Mucosa of rectum (tissue), 2 donors: Measurements from ENCODE around the gene SYNE2.
"Not testable (repeated sequence)": the region's sequence is repeated elsewhere in the genome, so short reads cannot be mapped to it uniquely, and the experiment has no call there.

Experiments used
- H3K27ac ChIP-seq, 2 donors: one replicate each; pipeline ENCODE4 v1.7.0; 2013; ENCODE audit warnings: inconsistent platforms in 2 of 2, low read depth in 2 of 2, low read length in 2 of 2
- H3K27me3 ChIP-seq, 2 donors: one replicate each; pipeline ENCODE4 v1.7.0; 2013; ENCODE audit warnings: low read length in 2 of 2; ENCODE audit not compliant: control insufficient read depth in 2 of 2, insufficient read depth in 2 of 2
- H3K36me3 ChIP-seq, 2 donors: one replicate each; pipeline ENCODE4 v1.7.0; 2013; ENCODE audit warnings: low read length in 2 of 2; ENCODE audit not compliant: control insufficient read depth in 2 of 2, insufficient read depth in 2 of 2
- H3K4me1 ChIP-seq, 2 donors: one replicate each; pipeline ENCODE4 v1.7.0; 2013; ENCODE audit warnings: low read length in 2 of 2, mild to moderate bottlenecking in 1 of 2; ENCODE audit not compliant: control insufficient read depth in 2 of 2, insufficient read depth in 2 of 2
- H3K4me3 ChIP-seq, 2 donors: one replicate each; pipeline ENCODE4 v1.7.0; 2013; ENCODE audit warnings: low read length in 2 of 2
- H3K9ac ChIP-seq, 2 donors: one replicate each; pipeline ENCODE4 v1.7.0; 2013; ENCODE audit warnings: low read length in 2 of 2, low read depth in 1 of 2, mild to moderate bottlenecking in 1 of 2
- H3K9me3 ChIP-seq, 2 donors: one replicate each; pipeline ENCODE4 v1.7.0; 2013; ENCODE audit warnings: low read length in 2 of 2; ENCODE audit not compliant: control insufficient read depth in 2 of 2
- donor health status: healthy.
- donor health status: Normal muscosa, but diverticular disease.

The SYNE2 gene

GRCh38 chr14:64037869-64038745 is 185.3 kb downstream of the SYNE2 start:
- H3K27me3 ChIP-seq, H3K27ac ChIP-seq, H3K9me3 ChIP-seq, H3K9ac ChIP-seq, H3K4me3 ChIP-seq, H3K36me3 ChIP-seq, H3K4me1 ChIP-seq: not testable (repeated sequence)

DNA sequence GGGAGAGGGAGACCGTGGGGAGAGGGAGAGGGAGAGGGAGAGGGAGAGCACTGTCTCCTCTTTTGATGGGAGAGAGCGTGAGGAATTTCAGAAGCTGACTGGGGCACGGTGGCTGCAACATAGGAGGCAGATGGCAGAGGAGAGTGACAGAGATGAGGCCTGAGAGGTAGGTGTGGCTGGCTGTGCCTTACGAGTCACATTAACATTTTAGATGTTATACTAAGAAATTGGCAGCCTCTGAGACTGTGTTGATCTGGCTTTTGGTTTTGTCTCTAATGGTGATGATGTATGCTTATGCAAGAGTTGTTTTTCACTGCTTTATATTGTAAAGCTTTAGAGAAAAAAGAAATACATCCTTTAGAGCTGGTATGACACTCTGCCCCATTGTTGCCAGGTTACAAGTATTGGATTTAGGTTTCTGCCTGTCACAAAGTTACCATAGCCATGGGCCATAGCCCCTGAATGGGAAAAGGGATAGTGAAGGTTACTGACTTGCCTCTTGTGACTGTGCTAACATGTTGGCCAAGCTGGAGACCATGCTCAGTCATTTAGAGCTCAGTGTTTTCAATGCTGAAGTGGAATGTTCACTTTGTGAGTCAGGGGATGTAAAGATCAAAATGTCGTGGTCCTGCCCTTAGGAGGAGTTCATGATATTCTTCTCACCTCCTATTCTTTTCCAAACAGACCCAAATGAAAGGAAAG is 186.2 kb downstream of the SYNE2 start:
- no peak overlapping the region for H3K4me3 ChIP-seq

DNA sequence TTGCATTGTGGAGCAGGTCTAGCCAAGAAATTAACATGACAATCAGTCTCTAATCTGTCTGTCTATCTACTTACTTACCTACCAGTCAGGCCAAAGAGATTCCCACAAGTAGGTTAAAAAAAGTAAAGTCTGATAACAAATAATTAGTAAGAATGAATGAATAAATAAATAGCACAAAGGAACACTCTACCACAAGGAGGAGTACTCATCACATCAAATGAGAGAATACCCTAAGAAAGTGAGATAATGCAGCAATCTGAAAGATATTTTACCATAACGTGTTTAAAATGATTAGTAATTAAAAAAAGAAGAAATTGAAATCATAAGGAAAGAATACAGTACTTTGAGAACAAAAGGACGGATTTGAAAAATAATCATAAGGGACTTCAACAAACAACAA is 187.2 kb downstream of the SYNE2 start:
- H3K9me3 ChIP-seq: no peaks in the 10 kb centered on the region
- H3K27me3 ChIP-seq: no peaks in the 10 kb centered on the region
- H3K27ac ChIP-seq: no peak overlapping the region
- H3K36me3 ChIP-seq: no peaks in the 10 kb centered on the region
- no peak overlapping the region for H3K4me3 ChIP-seq
- no peaks in the 10 kb centered on the region for H3K4me1 ChIP-seq
- no peak overlapping the region for H3K9ac ChIP-seq

More for the DNA sequence above, 186.2 kb downstream of the SYNE2 start:
- Histone ChIP-seq H3K4me1 (no peaks in the 10 kb centered on the region), H3K9ac (no peak overlapping the region), H3K27ac (no peak overlapping the region), H3K27me3 (no peaks in the 10 kb centered on the region), H3K36me3 (no peaks in the 10 kb centered on the region), H3K9me3 (no peaks in the 10 kb centered on the region)

GRCh38 chr14:64043296-64043695 is 190.5 kb downstream of the SYNE2 start:
- not testable (repeated sequence) for H3K9me3 ChIP-seq, H3K4me3 ChIP-seq, H3K27ac ChIP-seq, H3K36me3 ChIP-seq, H3K4me1 ChIP-seq, H3K9ac ChIP-seq, H3K27me3 ChIP-seq

GRCh38 chr14:64045091-64045490 is 192.3 kb downstream of the SYNE2 start:
- Histone ChIP-seq H3K27me3 (no peaks in the 10 kb centered on the region), H3K36me3 (peaks cover 4 to 6% of the 10 kb centered on the region in 2 donors), H3K4me3 (no peak overlapping the region), H3K4me1 (no peaks in the 10 kb centered on the region), H3K9me3 (no peaks in the 10 kb centered on the region), H3K9ac (no peak overlapping the region), H3K27ac (no peak overlapping the region)

- H3K27me3 ChIP-seq: no peaks in the 10 kb centered on the region
- H3K4me3 ChIP-seq: no peak overlapping the region
- H3K36me3 ChIP-seq: peaks cover 13 to 21% of the 10 kb centered on the region in 2 donors
- H3K27ac ChIP-seq: no peak overlapping the region
- H3K9ac ChIP-seq: no peak overlapping the region
- no peaks in the 10 kb centered on the region for H3K9me3 ChIP-seq
- H3K4me1 ChIP-seq: no peaks in the 10 kb centered on the region
Measured at GRCh38 chr14:64049616-64050381, 197.0 kb downstream of the SYNE2 start.

DNA sequence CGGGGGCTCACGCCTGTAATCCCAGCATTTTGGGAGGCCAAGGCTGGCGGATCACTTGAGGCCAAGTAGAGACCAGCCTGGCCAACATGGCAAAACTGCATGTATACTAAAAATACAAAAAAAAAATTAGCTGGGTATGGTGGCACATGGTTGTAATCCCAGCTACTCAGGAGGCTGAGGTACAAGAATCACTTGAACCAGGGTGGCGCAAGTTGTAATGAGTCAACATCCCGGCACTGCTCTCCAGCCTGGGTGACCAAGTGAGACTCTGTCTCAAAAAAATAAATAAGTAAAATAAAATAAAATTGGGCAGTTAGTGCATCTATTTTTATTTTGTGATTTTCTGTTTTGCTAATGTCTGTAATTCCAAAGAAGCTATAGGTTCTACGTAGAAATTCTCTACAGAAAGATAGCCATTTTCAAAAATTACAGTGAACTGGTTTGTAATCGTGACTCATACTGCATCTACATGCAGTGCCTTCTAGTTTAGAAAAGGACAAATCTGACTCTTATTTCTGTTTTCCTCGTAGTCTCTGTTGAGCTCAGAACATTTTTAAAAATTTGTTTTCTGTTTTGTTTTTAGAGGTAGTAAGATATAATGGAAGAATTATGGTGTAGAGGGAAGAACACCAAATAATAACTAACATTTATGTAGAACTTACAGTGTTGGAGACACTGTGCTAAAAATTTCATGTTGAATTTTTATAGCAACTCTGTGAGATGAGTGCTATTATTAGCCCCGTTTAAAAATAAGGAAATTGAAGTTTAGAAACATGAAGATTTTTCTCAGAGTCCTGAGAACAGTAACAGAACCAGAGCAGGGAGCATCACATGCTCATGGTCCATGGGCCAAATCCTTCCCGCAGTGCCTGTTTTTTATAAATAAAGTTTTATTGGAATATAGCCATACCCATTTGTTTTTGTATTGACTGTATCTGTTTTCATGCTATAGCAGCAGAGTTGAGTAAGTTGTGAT is 201.2 kb downstream of the SYNE2 start:
- Histone ChIP-seq H3K27me3 (no peaks in the 10 kb centered on the region), H3K9ac (no peak overlapping the region), H3K4me3 (no peak overlapping the region), H3K9me3 (no peaks in the 10 kb centered on the region), H3K36me3 (peaks cover 11 to 21% of the 10 kb centered on the region in 2 donors), H3K27ac (no peak overlapping the region), H3K4me1 (no peaks in the 10 kb centered on the region)

- Histone ChIP-seq H3K36me3 (peaks cover 7 to 15% of the 10 kb centered on the region in 2 donors), H3K4me1 (peaks cover 4 to 5% of the 10 kb centered on the region in 2 donors), H3K27ac (no peak overlapping the region), H3K9ac (no peak overlapping the region), H3K4me3 (no peak overlapping the region), H3K9me3 (no peaks in the 10 kb centered on the region), H3K27me3 (no peaks in the 10 kb centered on the region)
Measured at GRCh38 chr14:64059454-64060198, 206.8 kb downstream of the SYNE2 start.

GRCh38 chr14:64060199-64060545 is 207.4 kb downstream of the SYNE2 start:
- Histone ChIP-seq H3K27ac (no peak overlapping the region), H3K4me1 (peaks cover 4 to 5% of the 10 kb centered on the region in 2 donors)

More at GRCh38 chr14:64060199-64060545, 207.4 kb downstream of the SYNE2 start:
- Histone ChIP-seq H3K36me3 (peaks cover 7 to 15% of the 10 kb centered on the region in 2 donors), H3K4me3 (no peak overlapping the region), H3K9me3 (no peaks in the 10 kb centered on the region), H3K9ac (no peak overlapping the region), H3K27me3 (no peaks in the 10 kb centered on the region)
